COLO668 (cell line): ENCODE results near the gene LARP1B.
A peak's percentile ranks its signal among the peaks of the same experiment; 100 is the strongest.
"Not testable (repeated sequence)": the region's sequence is repeated elsewhere in the genome, so short reads cannot be mapped to it uniquely, and the experiment has no call there.

Experiments used
- DNase-seq: peaks from one replicate; lab custom pipeline; 2025; ENCODE audit not compliant: unreplicated experiment; lab: John Stamatoyannopoulos, UW

The LARP1B gene

DNA sequence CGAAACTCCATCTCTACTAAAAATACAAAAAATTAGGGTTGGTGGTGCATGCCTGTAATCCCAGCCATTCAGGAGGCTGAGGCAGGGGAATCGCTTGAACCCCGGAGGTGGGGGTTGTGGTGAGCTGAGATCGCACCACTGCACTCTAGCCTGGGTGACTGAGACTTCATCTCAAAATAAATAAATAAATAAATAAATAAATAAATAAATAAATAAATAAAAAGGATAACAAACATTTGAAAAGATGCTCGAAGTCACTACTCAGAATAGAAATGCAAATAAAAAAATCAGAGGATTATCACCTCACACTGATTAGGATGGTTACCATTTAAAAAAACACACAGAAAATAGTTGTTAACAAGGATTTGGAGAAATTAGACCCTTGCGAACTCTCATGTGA, 73.8 kb downstream of the LARP1B start:
- DNase-seq = no peak

DNA sequence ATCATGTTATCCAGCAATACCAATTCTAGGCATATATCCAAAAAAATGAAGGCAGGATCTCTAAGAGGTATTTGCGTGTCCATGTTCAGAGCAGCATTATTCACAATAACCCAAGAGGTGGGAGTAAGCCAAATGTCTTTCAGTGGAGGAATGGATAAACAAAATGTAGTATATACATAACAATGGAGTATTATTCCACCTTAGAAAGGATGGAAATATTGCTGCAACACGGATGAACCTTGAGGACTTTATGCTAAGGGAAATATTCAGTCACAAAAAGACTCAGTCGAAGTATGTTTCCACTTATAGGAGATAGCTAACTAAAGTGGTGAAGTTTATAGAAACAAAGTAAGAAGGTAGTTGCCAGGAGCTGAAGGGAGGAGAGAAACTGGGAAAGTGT, 74.3 kb downstream of the LARP1B start:
- no peak for DNase-seq

DNA sequence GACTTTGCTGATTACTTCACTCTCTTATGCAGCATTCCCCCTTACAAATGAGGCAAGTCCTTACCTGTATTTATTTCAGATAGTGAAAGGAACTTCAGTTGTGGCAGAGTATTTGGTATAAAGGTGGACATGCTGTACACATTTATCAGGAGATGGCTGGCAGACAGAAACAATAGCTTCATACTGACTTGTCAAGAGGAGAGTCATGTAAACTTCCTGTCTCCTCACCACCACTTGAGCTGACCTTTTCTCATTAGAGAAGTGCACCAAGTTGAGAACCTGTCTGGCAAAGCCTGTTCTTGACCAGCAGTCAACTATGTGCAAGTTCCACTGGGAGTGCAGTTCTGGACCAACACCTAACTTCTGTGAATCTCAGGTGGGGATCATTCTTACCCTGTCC, 80.8 kb downstream of the LARP1B start:
- DNase-seq = no peak

DNA sequence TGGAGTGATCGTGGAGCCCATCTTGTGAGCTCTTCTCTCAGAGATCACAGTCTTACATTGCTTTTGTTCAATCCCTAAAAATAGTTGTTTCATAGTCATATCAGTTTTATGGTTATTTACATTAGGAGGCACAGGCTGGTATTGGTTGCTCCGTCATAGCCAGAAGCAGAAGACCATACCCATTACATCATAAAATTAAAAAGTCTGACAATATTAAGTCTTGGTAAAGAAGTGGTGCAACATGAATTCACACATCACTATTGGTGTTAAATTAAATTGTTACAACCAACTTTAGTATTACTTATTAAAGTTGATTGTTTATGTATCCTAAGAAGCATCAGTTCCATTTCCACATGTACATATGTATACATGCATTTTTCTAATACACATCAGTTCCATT, 84.6 kb downstream of the LARP1B start:
- no peak for DNase-seq

DNA sequence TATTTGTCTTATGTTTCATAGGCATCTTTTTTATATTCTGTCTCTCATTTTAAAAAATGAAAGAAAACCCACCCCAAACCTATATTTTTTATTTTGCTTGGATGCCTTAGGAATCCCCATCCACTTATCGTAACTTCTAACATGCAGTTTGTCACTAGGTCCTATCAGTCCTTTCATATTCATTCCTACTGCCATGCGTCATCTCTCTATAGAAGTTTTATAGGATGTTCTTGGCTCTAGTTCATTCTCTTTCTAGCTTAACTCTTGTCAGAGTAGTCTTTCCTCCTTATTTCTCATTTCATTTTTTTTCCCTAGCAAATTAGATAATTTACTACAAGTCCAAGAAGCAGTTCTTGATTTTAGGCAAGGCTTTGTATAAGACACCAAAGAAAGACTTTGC, 92.7 kb downstream of the LARP1B start:
- no peak for DNase-seq

DNA sequence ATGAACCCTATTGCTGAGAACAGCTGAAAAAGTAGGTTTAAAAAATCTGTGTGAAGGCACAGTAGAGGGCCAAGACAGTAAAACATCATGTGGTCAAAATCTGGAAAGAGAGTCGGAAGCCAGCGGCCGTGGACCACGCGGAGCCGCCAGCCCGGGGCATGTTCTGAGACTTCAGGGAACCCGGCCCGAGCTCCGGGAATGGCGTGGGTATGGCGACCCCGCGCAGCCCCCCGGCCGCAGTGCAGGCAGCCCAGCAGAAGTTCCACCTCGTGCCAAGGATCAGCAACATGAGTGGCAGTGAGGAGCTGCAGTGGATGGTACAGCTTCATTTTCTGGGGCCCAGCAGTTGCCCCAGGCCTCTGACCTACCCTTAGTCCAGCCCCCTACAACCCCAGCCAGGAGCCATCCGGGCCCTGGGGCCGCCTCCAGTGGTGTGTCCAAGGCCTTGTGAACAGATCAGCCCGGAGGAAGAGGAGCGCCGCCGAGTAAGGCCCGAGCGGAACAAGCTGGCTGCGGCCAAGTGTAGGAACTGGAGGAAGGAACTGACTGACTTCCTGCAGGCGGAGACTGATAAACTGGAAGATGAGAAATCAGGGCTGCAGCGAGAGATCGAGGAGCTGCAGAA, 94.2 kb downstream of the LARP1B start:
- DNase-seq = no peak

DNA sequence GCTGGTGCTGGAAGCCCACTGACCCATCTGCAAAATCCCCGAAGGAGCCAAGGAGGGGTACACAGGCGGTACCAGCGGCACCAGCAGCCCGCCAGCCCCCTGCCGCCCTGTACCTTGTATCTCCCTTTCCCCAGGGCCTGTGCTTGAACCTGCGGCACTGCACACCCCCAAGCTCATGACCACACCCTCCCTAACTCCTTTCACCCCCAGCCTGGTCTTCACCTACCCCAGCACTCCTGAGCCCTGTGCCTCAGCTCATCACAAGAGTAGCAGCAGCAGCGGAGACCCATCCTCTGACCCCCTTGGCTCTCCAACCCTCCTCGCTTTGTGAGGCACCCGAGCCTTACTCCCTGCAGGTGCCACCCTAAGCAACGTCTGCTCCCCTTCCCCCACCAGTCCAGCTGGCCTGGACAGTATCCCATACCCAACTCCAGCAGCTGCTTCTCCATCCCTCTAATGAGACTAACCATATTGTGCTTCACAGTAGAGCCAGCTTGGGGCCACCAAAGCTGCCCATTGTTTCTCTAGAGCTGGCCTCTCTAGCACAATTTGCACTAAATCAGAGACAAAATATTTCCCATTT, 94.9 kb downstream of the LARP1B start:
- DNase-seq = no peak

DNA sequence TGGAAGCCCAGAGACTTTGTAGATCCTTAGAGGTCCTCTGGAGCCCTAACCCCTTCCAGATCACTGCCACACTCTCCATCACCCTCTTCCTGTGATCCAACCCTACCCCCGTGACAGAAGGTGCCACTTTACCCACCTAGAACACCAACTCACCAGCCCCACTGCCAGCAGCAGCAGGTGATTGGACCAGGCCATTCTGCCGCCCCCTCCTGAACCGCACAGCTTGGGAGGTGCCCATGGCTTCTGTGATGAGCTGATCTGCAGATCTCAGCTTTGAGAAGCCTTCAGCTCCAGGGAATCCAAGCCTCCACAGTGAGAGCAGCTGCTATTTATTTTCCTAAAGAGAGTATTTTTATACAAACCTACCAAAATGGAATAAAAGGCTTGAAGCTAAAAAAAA, 95.4 kb downstream of the LARP1B start:
- DNase-seq = not testable (repeated sequence)

DNA sequence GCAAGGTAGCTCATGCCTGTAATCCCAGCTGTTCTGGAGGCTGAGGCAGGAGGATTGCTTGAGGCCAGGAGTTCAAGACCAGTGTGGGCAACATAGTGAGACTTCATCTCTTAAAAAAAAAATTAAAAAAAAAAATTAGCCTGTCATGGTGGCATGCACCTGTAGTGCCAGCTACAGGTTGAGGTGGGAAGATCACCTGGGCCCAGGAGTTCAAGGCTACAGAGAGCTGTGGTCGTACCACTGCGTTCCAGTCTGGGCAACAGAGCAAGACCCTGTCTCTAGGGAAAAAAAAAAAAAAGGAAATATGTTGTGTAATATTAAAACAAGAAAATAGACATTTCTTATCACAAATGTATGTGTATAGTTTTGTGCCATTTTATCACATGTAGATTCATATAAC, 97.8 kb downstream of the LARP1B start:
- no peak for DNase-seq

DNA sequence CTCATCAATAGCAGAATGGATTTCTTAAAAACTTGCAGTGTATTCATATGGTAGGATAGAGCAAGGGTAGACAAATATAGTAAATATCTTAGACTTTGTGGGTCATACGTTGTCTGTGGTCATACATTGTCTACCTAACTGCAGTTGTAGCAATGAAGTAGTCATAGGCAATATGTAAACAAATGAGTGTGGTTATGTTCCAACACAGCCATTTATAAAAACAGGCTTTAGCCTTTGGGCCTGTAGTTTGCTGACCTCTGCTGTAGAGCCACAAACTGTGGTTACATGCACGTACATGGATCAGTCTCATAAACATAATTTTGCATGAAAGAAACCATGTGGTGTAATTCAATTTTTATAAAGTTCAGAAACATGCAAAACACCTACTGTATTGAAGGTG, 98.9 kb downstream of the LARP1B start:
- DNase-seq = no peak

DNA sequence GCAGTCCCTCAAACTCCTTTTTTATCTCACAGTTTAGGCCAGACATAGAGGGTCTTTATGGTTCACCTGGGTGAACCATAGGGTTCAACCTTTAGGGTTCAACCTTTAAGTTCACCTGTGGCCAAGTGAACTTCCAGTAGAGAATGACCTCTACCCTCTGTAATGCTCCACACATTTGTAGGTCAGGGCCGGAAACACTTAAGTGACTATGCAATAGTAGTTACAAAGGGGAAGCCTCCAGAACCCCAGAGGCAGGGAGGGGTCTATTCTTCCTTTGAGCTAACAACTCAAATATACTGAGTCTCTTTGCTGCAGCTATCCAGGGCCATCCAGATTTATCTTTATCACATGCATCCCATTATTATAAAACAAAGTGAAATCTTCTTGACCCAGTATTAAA, 100.0 kb downstream of the LARP1B start:
- DNase-seq = no peak

DNA sequence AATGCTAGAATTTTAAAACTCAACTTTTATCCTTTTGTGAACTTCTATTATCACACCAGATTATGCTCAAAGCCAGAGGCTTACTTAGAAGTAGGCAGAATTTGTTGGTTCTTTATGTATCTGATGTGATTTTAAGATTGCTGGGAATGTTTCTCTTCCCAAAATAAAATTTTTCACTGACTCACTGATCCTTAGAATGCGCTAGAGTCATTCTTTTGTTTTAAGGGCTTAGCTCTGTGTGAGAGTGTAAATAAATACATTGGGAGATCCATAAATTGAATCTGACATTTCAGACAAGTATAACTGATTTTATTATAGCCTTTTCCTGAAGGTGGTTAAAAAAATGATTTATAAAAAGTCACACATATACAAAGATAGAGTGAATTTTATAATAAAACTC, 101.3 kb downstream of the LARP1B start:
- DNase-seq = no peak

DNA sequence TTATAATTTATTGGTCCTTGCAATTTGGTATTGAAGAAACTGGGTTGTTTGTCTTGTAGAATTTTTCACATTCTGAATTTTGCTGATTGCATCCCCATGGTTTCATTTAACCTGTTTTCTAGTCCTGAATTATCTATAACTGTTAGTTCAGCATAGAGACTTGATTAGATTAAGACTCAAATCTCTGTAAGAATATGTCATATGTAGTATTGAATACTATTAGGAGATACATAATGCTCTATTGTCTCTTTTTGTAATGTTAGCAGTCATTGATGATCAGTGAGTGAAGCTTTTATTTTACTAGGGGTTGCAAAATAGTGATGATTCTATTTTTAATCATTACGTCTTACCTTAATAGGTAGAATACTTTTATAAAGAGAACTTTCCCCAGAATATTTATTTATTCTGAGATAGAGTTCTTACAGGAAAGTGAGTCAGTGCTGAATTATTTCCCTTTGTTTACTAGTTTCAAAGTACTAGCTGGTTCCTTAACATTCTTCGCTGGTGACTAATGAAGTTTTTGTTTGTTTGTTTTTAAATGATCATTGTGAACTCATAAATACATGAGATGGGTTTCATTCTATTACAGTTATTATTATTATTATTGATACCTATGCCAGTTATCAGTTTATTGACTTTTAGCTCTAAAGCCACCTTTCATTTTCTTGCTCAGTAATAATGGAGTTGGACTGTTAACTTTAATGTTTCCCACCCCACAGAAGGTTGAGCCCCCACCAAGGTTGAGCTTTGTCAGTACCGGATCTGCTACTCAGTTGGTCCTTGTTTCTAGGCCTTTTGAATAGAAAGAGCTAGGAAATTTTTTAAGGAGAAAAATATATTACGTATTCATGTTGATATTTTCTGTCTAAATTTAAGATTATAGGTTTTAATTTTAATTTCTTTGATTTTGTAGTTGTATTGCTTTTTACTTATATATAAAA, 102.3 kb downstream of the LARP1B start:
- DNase-seq = no peak

DNA sequence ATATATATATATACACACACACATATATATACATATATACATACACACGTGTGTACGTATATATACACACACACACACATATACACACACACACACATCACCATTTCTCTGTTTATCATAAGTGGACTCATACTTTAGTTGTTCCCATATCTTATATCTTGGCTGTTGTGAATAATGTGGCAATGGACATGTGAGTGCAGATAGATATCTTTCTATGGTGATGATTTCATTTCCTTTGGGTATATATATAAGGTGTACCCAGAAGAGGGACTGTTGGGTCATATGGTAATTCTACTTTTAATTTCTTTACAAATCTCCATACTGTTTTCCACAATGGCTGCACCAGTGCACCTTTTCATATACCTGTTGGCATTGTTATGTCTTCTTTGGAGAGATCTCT, 105.9 kb downstream of the LARP1B start:
- DNase-seq = no peak

DNA sequence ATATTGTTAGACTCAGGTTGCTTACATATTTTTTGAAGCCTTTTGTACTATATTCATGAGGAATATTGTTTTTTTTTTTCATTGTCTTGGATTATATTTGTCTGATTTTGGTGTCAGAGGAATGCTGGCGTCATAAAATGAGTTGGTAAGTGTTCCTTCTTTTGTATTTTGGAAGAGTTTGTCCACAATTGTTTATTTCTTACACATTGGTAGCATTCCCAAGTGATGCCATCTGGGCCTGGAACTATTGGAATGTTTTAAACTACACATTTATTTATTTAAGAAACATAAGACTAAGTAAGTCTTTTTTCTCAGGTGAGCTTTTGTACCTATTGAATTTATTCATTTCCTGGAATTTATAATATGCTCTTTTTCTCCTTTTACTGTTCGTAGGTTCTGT, 107.6 kb downstream of the LARP1B start:
- no peak for DNase-seq

DNA sequence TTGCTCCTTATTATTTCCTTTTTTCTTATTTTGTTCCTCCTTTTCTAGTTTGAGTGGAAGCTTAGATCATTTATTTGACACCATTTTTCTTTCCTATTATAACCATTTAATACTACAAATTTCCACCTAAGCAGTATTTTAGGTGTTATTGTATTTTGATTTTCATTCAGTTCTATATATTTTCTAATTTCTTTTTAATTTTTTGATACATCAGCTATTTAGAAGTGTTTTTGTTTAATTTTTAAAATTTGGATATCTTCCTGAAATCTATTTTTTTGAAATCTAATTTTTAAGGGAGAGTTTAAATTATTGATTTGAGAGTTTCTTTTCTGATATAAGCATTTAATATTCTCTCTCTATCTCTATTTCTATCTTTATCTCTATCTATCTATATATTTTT, 108.1 kb downstream of the LARP1B start:
- DNase-seq = no peak

DNA sequence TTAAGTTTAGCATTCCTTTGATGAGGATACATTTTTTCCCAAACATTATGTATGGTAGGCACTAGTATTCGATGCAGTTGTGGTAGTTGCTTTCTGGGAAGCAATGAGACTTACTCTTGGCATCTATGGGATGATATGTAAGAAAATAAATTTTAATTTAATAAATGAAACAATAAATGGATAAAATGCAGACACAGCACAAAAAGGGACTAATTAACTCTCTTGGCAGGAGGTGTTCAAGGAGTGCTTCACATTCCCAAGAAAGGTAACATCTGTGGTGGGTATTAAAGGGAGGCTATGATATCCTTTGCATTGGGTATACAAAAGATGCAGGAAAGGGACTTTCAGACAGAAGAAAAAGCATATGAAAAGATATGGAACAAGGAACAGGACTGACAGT, 115.5 kb downstream of the LARP1B start:
- DNase-seq = no peak

DNA sequence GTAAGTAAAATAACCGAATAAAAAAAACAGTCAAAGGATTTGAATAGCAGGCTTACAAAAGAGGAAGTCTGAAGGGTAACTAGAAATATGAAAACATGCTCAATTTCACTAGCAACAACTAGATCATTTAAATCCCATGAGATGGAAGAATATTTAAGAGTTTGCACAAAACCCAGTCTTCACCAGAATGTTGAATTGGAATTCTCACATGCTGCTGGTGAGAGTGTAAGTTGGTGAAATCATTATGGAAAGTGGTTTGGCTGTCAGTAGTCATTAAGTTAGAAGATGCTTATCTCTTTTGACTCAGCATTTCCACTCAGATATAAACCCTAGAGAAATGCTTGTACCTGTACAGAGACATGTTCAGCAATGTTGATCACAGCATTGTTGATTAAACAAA, 116.4 kb downstream of the LARP1B start:
- no peak for DNase-seq

DNA sequence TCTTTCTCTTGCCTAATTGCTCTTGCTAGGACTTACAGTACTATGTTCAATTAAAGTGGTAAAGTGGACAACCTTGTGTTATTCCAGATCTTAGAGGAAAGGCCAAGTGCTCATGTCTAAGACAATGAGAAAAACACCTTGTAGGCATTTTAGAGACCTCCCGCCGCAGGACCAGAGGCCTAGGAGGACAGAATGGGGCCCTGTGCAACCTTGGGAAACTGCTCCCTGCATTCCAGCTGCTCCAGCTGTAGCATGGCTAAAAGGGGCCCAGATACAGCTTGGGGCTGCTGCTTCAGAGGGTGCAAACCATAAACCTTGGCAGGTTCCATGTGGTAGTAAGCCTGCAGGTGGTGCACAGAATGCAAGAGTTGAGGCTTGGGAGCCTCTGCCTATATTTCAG, 125.5 kb downstream of the LARP1B start:
- DNase-seq = no peak

DNA sequence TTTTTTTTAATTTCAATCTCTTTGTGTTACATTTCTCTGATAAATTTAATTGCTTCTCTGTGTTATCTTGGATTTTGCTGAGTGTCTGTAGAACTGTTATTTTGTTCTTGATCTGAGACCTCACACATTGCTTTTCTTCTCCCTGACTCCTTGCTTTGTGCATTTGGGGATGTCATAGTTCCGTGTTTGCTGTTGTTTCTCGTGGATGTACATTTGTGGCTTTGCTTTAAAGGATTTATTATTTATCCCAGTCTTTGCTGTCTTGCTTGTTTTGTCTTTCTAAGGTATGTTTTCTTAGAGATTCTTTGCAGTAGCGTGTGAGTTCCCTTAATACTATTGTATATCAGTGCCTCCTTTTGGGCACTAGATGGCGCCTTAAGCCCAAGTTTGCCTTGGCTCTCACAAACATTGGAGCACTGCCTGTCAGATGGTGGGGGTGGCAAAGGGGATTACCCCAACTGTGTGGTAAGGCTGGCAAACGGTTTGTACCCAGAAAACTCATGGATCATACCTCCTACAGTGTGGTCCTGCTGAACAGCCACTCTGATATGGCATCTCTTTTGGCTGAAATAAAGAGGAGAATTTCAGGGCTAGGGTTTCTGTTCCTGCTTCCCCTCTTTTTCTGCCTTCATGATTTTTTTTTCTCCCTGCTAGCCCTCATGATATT, 130.1 kb downstream of the LARP1B start:
- DNase-seq = peak; percentile 64

DNA sequence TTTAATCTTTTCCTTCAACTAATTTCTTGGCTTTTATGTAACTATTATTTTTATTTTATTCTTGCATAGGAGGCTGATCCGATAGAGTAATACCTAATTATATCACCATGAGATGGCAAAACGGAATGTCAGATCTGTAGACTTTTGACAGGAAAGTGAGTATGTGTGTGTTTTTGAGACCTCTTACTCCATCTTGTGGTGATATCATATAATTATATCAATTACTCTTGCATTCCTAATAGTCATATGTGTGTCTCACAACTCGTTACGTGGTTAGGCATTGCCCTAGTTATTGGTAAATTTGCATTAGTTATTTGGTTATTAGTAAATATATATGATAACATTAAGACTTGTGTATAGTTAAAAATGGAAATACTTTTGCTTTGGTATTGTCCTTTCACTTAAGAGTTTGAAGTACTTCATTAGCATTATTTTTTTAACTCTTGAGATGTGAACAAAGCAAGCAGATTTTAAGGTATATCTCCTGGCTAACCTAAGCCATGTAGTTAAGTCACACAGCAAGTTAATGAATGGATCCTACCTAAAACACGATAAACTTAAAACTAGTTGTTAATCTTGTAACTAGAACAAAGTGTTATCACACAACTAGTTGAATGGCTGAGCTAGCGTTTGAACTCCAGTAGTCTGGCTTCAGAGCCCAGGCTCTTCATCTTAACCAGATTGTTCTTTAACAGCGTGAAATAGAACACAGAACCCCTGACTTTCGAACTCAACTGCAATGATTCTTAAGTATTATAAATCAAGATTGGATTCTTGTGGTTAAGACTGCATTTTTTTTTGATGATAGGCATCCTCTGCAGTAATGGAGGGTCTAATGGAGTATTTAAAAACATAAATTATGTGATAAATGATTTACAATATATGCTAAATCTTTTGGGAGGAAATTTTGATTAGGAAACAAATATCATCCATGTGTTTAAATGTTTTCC, 159.4 kb downstream of the LARP1B start:
- no peak for DNase-seq
